Sigmoid colon (tissue), 7 donors: ENCODE measurements around the gene MS4A8. TPM values are rescaled to one million over a fixed set of nuclear protein-coding genes. Genes with fewer than 3 reads are reported as not detected.
"Not testable (repeated sequence)": the region's sequence is repeated elsewhere in the genome, so short reads cannot be mapped to it uniquely, and the experiment has no call there.

Experiments
- DNase-seq: peaks from one replicate; pipeline ENCODE4 v3.0.0-alpha.2; 2019
- H3K27ac ChIP-seq, 4 donors: fragments of 200-600 bp; sonication (generic); one replicate each; pipeline ENCODE4 v1.5.1; 2016 to 2019; ENCODE audit warnings: mild to moderate bottlenecking in 1 of 4
- H3K27me3 ChIP-seq, 3 donors: fragments of 200-600 bp; sonication (generic); one replicate each; pipeline ENCODE4 v1.5.1; 2019; ENCODE audit warnings: mild to moderate bottlenecking in 1 of 3
- H3K36me3 ChIP-seq, 4 donors: fragments of 200-600 bp; sonication (generic); one replicate each; pipeline ENCODE4 v1.5.1; 2016 to 2019
- H3K4me1 ChIP-seq, 4 donors: fragments of 200-600 bp; sonication (generic); one replicate each; pipeline ENCODE4 v1.5.1; 2017 to 2019
- H3K4me3 ChIP-seq, 4 donors: fragments of 200-600 bp; sonication (generic); one replicate each; pipeline ENCODE4 v1.5.1; 2017 to 2019; ENCODE audit warnings: mild to moderate bottlenecking in 2 of 4, moderate library complexity in 1 of 4
- H3K9me3 ChIP-seq, 4 donors: fragments of 200-600 bp in 3 of 4; sonication (generic) in 3 of 4; one replicate each; pipeline versions ENCODE4 v1.5.1 to v1.6.1; 2013 to 2019
- EP300 ChIP-seq, 4 donors: sonication (generic); formaldehyde crosslinking; IDR thresholded peaks; one replicate each; pipeline ENCODE4 v1.6.1; 2017; ENCODE audit warnings: antibody characterized with exemption in 4 of 4
- POLR2A ChIP-seq, 2 donors: fragments of 450-650 bp; IDR thresholded peaks; one replicate each; pipeline ENCODE4 v1.6.1; 2016; ENCODE audit warnings: antibody characterized with exemption in 2 of 2, mild to moderate bottlenecking in 2 of 2, moderate library complexity in 2 of 2
- POLR2AphosphoS5 ChIP-seq, 4 donors: sonication (generic); formaldehyde crosslinking; IDR thresholded peaks; one replicate each; pipeline ENCODE4 v1.6.1; 2017; ENCODE audit warnings: antibody characterized with exemption in 4 of 4
- WGBS, 2 donors: extraction: QIAGEN DNeasy Blood & Tissue Kit; methylation state at CpG; one replicate each; pipeline ENCODE4 v1.1.7; 2013; 5-methylcytosine and 5-hydroxymethylcytosine counted together
- intact Hi-C: fragments of 100-400 bp; cut with DNase I; formaldehyde crosslinking; loops from one replicate; pipeline ENCODE4 v1.15.1; 2023
- polyA plus RNA-seq, 3 donors: library from polyadenylated mRNA; stranded (reverse); fragments of 200-250 nt; gene quantifications; one replicate each; pipeline ENCODE4 v1.2.3, GENCODE V29; 2013
- total RNA-seq, 4 donors: library from RNA; depleted of rRNA; stranded (reverse); fragments of >200 nt; gene quantifications; one replicate each; pipeline ENCODE4 v1.1.0, GENCODE V29; 2016
- TF ChIP-seq, protein P1 (sequence below), 4 experiments: fragments of 450-650 bp in 3 of 4; fragments of 200-600 bp in 1 of 4; IDR thresholded peaks; one replicate each; pipeline ENCODE4 v1.5.1; 2016 to 2019; ENCODE audit warnings: antibody characterized with exemption in 4 of 4, mild to moderate bottlenecking in 3 of 4, moderate library complexity in 2 of 4
- donor health status: healthy with polysubstance abuse.
- donor health status: Bipolar disorder and iron deficiency.
- donor health status: healthy.

MS4A8 gene
- total and polyA plus RNA-seq, 7 donors, result 3.6 to 9.6 (median 4.4) TPM; not detected in 4

DNA sequence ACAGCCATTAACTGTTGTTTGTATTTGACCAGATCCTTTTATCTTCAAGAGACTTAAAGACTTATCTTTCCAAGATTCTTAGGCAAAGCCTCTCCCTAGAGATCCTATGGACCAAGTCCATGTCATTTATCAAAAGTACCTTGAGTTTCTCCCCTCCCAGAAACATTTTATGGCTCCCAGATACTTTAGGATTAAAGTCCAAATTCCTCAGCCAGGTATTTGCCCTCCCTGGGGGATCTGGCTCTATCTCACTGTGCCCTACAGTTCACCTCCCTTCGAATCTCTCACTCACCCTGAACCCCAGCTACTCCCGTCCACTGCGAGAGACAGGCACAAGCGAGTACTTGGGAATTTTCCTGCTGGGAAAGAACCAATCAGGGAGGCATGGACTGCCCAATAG is 11.9 kb downstream of the MS4A8 start:
- no peak overlapping the region for H3K4me3 ChIP-seq
- no peaks in the 10 kb centered on the region for H3K27me3 ChIP-seq
- H3K4me1 ChIP-seq, result no peaks in the 10 kb centered on the region
- intact Hi-C loops, result no loop called here
- H3K36me3 ChIP-seq, result no peaks in the 10 kb centered on the region
- TF ChIP-seq EP300 (IDR thresholded peaks at IDR 0.05), result no peak
- TF ChIP-seq POLR2AphosphoS5 (IDR thresholded peaks at IDR 0.05), result no peak
- no peaks in the 10 kb centered on the region for H3K9me3 ChIP-seq
- 20 to 81% methylated on average over 4 of the region's 4 CpGs for WGBS, 2 donors
- no peak overlapping the region for H3K27ac ChIP-seq
- no peak for DNase-seq

DNA sequence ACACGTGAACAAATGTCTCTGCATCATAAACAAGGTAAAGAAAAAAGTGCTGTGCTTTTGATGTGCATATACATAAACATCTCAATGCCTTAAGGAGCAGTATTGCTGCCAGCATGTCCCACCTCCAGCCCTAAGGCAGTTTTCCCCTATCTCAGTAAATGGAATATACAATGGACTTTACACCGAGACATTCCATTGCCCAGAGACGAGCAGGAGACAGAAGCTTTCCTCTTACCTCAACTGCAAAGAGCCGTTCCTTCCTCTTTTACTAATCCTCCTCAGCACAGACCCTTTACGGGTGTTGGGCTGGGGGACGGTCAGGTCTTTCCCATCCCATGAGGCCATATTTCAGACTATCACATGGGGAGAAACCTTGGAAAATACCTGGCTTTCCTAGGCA is 14.0 kb downstream of the MS4A8 start:
- H3K36me3 ChIP-seq, intact Hi-C loops, H3K27me3 ChIP-seq, H3K4me3 ChIP-seq, H3K4me1 ChIP-seq, H3K9me3 ChIP-seq, DNase-seq, H3K27ac ChIP-seq: not testable (repeated sequence)
- 73 to 79% methylated on average over 6 of the region's 6 CpGs for WGBS, 2 donors

DNA sequence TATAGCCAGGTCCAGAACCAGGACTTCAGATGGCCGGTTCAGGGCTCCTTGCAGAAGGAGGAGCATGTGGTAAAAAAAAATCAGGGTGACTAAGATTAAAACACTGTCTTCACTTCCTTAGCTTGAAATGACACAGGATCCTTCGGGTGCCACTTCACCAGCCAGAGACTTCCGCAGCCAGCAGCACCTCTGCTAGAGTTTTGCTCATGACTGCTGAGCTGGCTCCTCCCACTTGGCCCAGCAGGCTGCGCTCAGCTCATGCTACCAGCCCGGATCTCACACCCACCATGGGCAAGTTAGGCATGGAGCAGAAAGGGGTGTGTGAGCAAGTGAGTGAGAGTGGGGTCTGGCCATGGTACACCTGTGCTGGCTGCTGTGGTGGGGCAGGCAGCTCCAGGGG is 18.5 kb downstream of the MS4A8 start:
- no peak for DNase-seq
- WGBS, 2 donors, result 91% methylated on average over 5 of the region's 5 CpGs
- TF ChIP-seq POLR2A (IDR thresholded peaks at IDR 0.05) (no peak), POLR2AphosphoS5 (IDR thresholded peaks at IDR 0.05) (no peak), EP300 (IDR thresholded peaks at IDR 0.05) (no peak)
- TF ChIP-seq, protein P1, sequence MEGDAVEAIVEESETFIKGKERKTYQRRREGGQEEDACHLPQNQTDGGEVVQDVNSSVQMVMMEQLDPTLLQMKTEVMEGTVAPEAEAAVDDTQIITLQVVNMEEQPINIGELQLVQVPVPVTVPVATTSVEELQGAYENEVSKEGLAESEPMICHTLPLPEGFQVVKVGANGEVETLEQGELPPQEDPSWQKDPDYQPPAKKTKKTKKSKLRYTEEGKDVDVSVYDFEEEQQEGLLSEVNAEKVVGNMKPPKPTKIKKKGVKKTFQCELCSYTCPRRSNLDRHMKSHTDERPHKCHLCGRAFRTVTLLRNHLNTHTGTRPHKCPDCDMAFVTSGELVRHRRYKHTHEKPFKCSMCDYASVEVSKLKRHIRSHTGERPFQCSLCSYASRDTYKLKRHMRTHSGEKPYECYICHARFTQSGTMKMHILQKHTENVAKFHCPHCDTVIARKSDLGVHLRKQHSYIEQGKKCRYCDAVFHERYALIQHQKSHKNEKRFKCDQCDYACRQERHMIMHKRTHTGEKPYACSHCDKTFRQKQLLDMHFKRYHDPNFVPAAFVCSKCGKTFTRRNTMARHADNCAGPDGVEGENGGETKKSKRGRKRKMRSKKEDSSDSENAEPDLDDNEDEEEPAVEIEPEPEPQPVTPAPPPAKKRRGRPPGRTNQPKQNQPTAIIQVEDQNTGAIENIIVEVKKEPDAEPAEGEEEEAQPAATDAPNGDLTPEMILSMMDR (IDR thresholded peaks at IDR 0.05), result no peak

DNA sequence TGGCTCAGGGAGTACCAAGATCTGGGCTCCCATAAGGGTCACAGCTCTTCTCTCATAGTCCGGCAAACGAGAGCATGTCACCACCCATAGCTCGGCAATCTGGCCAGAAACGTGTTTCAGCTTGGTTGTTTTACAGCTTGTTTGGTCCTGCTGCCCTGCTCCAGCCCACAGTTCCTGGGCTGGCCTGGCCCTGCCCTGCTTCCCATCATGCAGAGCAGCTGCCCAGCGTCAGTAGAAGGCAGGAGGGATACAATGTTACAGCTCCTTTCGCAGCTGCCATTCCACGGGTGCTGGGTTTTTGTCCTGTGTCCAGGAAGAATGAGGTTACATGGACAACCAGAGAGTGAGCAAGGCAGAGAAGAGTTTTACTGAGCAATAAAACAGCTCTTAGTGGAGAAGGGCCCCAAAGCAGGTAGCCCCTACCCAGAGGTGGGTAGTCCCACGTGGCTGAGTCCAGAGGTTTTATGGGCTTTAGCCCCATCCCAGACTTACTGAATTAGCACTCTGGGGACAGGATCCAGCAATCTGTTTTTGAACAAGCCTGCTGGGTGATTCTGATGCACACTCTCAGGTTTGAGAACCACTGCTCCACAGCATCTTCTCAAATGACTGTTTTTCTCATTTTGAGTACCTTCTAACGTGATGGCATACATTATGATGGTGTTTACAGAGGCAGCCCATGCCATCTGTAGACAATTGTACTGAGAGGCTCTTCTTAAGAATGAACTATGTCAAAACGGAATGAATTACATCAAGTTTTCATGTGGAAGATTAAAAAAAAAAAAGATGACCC is 19.3 kb downstream of the MS4A8 start:
- no peaks in the 10 kb centered on the region for H3K27me3 ChIP-seq
- TF ChIP-seq EP300 (IDR thresholded peaks at IDR 0.05) (no peak), POLR2A (IDR thresholded peaks at IDR 0.05) (no peak)
- TF ChIP-seq, protein P1 (IDR thresholded peaks at IDR 0.05), result no peak
- H3K4me3 ChIP-seq, result no peak overlapping the region
- no peaks in the 10 kb centered on the region for H3K4me1 ChIP-seq
- H3K36me3 ChIP-seq, result no peaks in the 10 kb centered on the region
- intact Hi-C loops, result no loop called here
- H3K27ac ChIP-seq, result no peak overlapping the region
- H3K9me3 ChIP-seq, result peaks cover 0 to 6% (median 0%) of the 10 kb centered on the region in 4 donors
- no peak for DNase-seq
- WGBS, 2 donors, result 20 to 72% methylated on average over 10 of the region's 10 CpGs

More for the DNA sequence above, 18.5 kb downstream of the MS4A8 start:
- intact Hi-C loops, result no loop called here
- Histone ChIP-seq H3K9me3 (peaks cover 0 to 6% (median 0%) of the 10 kb centered on the region in 4 donors), H3K4me1 (no peaks in the 10 kb centered on the region), H3K27me3 (no peaks in the 10 kb centered on the region), H3K27ac (no peak overlapping the region), H3K36me3 (no peaks in the 10 kb centered on the region), H3K4me3 (no peak overlapping the region)

DNA sequence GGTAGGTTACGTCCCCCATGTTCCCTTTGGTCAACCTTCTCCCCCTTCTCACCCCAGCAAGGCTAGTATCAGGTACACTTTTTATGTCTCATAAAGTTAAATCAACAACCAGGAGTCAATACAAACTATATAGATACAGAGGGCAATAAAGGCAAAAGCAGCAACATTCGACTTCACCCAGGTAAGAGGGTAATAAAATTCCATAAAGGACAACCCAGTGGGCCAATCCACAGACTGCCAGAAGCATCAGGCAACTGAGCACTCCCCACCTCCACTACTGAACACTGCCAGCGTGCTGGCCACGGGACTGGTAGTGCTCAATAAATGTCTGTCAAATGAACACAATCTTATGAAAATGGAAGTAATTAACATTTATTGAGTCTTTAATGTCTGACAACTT is 20.0 kb downstream of the MS4A8 start:
- no peaks in the 10 kb centered on the region for H3K4me1 ChIP-seq

More for the DNA sequence above, 20.0 kb downstream of the MS4A8 start:
- DNase-seq, result no peak
- intact Hi-C loops, result no loop called here
- Histone ChIP-seq H3K27ac (no peak overlapping the region), H3K27me3 (no peaks in the 10 kb centered on the region), H3K36me3 (no peaks in the 10 kb centered on the region), H3K4me3 (no peak overlapping the region), H3K9me3 (peaks cover 0 to 6% (median 0%) of the 10 kb centered on the region in 4 donors)
- TF ChIP-seq, protein P1 (IDR thresholded peaks at IDR 0.05), result no peak
- 20 to 66% methylated on average over 4 of the region's 4 CpGs for WGBS, 2 donors
